NCI-H1105 (cell line): Measurements from ENCODE around the gene TARS3.
"Not testable (repeated sequence)": the region's sequence is repeated elsewhere in the genome, so short reads cannot be mapped to it uniquely, and the experiment has no call there.

Experiments
- DNase-seq: peaks from one replicate; lab custom pipeline; 2025; lab: John Stamatoyannopoulos, UW

TARS3 gene

DNA sequence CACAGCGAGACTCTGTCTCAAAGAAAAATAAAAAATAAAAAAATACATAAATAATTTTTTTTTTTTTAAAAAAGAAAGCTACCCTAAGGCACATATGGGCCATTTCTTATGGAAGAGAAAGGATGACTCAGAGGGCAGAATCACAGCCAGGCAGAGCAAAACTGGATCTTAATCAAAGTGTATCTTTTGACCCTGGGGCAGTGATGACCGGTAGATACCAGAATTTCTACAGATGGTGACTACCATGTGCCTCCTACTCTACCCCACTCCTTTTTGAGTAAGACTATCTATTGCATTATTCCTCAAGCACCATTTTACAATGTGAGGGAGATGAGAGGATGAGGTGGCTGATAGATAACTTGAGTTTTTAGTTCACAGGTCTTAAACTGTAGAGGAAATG, 26.0 kb downstream of the TARS3 start:
- DNase-seq: no peak

DNA sequence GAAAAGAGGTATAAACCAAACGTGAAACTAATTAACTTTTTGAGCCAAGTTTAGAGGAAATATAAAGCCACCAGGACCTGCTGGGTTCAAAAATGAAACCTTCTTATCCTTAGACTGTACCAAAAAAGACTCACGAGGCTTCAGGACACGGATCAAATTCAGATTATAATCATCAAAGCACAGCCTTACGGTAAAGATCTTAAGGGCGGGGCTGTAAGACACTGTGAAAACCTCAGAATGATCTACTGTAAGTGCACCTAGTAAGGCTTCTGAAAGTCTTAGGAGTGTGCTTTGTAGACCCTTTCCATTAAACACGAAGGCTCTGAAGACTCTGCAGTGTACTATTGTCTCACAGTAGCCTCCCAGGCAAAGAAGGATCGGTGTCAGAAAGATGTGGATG, 26.8 kb downstream of the TARS3 start:
- no peak for DNase-seq

DNA sequence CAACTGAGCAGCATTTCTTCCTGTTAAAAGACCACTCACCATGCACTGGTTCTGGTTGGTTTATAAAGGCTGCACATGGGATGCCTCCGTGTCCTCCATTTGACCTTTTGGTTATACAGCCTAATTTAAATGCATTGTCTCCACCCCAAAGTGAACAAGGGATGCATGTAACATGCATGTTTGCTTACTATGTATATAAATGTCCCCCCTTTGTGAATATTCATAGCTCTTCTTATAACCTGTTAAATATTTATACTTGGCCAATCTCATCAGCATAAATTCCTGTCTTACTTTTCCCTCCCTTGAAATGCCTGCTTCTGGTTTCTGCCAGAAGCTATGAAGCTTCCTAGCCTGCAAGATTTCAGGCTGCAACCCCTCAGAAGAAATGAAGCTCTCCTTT, 27.4 kb downstream of the TARS3 start:
- DNase-seq: no peak

DNA sequence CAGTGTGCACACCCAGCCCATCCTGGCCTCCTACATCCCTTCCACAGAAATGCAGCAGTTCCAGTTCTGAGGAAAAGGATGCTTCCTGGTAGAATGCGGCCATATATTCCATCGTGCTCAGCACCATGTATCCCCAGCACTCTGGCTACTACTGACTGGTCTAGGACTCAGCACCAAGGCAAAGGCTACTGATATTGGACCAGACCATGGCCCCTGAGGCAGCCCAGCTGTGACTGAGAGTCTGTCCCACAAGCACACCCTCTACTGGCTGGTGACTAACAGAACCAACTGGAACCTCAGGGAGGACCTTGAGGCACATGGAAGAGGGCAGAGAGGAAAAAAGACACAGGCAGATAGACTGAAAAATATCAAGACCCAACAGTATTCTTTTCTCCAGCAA, 30.0 kb downstream of the TARS3 start:
- no peak for DNase-seq

DNA sequence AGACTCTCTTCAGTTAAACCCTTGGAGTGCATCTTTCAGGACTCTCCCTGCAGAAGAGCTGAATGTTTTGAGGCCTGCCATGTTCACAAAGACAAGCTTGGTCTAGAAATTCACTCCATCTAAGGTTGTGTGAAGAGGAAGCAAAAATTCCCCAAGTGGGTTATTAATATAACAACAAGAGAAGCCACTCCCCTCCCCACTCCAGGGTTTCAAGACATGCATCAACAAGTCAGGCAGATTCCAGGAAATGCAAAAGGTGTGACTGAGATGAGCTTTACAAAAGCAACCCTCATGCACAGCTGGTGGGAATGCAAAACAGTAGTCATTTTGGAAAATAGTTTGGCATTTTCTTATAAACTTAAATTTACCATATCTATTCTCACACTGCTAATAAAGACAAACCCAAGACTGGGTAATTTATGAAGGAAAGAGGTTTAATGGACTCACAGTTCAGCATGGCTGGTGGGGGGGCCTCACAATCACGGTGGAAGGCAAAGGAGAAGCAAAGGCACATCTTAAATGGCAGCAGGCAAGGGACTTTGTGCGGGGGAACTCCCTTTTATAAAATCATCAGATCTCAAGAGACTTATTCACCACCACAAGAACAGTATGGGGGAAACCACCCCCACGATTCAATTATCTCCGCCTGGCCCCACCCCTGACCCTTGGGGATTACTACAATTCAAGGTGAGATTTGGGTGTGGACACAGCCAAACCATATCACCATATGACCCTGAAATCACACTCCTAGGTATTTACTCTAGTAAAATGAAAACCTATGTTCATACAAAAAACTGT, 31.3 kb downstream of the TARS3 start:
- DNase-seq: no peak

DNA sequence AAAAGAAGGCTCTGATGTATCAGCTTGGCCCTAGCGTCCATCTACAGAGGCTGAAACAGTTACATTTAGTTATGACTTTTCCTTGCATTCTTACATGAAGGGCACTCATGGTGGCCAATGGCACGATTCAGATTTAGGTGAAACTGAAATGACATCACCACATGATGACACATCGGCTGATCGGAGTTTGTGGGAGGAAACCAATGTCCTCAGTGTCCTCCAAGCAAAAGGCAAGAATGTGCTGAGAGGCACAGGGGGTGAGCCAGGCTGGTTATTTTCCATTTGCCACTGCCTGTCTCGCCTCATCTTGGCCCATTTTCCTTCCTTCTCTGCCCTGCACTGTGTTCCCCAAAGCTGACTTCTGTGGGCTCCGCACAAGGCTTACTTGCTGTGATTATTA, 34.4 kb downstream of the TARS3 start:
- no peak for DNase-seq

DNA sequence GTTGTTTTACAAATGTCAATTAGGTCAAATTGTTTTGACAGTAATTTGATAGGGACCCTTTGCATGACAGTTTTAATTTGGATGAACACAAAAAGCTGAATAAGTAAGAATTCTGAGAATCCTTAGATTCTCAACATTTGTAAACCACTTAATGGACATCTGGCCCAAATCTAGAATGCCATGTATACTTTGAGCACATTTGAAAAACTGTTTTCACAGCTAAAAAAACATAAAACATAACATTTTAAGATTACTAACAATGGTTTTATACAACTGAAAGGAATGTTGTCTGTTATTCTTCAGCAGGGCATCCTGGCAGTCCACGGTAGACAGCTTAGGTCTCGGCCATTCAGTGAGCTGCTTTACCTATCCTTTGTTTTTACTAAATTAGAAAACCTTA, 37.6 kb downstream of the TARS3 start:
- DNase-seq: no peak

DNA sequence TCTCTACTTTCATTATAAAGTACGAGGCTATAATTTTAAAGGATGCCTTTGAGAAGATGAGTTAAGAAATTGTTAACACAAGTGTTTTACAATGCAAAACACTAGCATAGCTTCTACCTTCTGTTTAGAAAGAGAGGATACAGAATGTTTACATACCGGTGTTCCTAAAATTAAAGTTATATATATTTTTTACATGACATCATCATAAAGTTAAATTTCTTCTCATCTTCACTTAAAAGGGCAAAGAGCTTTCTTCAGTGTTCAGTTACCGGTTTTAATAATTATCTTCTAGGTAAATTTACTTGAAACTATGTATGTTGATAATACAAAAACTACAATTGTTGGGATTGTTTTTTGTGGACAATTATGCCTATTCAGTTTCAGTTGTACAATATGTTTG, 39.4 kb downstream of the TARS3 start:
- no peak for DNase-seq

DNA sequence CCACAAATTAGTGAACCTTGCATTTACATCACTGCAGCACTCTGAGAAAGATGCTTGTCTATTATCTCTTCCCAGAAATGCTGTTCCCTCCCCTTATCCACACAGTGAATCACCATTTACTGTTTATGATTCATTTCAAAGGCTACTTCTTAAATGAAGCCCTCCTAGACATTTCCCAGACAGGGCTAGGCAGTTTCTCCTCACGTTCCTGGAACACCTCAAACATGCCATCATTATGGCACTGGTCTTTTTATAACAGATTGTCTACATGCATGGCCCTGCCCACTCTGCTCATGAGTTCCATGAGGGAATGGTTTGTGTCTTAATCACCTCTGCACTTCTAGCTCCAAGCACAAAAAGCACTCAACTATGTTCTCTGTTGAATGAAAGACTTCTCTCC, 39.9 kb downstream of the TARS3 start:
- no peak for DNase-seq

DNA sequence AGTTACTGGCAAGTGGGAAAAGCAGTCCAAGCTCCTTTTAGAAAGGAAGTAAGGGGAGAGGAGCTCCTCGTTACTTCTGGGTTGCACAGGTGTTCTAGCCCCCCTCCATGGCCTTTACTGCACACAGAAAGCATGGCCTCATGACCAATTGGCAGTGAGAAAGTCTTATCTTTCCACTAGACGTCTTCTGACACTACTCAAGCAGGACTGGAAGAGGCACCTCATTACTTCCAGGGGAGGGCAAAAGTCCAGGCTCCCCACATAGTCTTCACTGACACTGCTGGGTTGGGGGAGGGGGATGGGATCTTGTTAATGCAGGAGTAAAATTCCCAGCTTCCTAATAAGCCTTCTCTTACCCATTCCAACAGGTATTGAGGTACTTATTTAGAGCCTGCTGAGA, 44.5 kb downstream of the TARS3 start:
- DNase-seq: no peak

DNA sequence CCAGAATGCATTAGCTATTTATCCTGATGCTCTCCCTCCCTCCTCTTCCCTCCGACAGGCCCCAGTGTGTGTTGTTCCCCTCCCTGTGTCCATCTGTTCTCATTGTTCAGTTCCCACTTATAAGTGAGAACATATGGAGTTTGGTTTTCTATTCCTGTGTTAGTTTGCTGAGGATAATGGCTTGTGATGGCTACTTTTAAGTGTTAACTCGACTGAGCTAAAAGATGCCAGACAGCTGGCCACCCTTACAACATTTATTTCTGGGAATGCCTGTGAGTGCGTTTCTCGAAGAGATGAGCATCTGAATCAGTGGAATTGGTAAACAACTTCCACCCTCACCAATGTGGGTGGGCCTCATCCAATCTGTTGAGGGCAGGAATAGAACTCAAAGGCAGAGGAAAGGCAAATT, 47.3 kb downstream of the TARS3 start:
- no peak for DNase-seq

DNA sequence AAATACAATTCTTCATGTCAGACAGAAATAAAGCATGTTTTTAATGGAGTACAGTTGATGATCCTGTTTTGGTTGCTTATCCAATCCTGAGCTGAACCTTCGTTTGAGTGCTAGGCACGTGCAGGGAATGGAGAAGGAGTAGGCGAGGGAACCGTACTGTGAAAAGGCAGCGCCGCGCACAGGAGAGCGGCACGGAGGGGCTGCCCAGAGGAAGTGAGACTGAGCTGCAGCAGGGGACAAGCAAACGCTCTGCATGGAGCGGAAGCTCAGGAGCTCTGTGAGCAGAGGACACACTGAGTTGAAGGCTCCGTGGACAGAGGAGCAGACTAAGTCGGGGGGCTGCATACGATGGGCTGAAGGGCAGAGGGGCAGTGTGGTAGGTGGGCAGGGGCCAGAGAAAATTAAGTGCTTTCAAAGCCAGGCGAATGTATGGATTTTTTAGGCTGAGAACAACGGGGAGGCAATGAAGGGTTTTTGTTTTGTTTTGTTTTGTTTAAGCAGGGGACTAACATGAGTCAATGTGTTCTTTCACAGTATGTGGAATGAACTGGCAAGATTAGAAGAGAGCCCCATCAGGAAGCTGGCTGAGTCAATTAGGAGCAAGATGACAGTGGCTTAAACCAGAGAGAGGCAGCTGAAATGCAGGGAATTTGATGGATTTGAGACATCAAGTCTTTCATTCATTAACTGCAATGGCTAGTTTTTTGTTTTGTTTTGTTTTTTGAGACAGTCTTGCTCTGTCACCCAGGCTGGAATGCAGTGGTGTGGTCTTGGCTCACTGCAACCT, 48.3 kb downstream of the TARS3 start:
- no peak for DNase-seq

DNA sequence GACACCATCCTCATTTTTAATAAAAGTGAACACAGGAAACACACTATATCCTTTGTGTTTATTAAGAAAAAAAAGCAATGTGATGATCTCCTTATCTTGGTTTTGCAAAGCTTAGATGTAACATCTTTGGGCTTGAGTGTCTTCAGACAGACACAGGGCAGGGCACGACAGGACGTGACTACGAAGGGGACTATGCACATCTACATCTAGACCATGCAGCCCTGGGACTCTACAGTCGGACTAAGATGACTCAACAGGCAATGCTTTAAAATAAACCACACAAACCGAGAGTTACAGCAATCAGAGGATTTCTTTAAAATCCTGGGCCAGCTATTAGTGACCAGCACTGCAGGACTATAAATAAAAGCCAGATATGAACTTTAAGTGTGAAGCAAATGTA, 49.3 kb downstream of the TARS3 start:
- no peak for DNase-seq

DNA sequence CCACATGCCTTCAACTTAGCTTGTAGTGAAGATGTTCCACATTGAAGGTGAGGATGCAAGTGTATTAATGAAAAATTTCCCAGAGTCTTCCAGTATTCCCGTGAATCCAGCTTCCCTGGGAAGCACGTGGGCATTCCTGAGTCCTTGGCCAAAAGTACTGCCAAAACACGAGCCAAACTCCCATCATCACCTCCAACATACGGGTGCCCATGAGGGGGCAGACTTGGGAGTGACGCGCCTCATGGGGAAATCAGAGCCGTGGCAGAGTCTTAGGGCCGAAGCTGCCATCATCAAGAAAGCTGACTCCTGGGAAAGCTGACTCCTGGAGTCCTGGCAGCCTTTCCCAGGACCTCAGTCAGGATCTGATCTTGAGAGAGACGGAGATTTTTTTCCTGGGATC, 52.0 kb downstream of the TARS3 start:
- DNase-seq: no peak

DNA sequence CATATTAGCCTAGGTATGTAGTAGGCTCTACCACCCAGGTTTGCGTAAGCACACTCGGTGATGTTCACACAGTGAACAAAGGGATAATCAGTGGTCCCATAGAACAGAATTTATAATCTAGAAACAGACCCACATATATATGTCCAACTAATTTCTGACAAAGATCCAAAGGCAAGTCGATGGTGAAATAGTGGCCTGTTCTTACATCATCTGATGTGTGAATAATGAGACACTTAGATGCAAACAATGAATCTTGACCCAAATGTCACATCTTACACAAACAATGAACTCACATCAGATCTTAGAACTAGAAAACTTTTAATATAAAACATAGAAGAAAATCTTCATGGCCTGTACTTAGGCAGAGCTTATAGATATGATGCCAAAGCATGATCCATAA, 54.5 kb downstream of the TARS3 start:
- no peak for DNase-seq

DNA sequence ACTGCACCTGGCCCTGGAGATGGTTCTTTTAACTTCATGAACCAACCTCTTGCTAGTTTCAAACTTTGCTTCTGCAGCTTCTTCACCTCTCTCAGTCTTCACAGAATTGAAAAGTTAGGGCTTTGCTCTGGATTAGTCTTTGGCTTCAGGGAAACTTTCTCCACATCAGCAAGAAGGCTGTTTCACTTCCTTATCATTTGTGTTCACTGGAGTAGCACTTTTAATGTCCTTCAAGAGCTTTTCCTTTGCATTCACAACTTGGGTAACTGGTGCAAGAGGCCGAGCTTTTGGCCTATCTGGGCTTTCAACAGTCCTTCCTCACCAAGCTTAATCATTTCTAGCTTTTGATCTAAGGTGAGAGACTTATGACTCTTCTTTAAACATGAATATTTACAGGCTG, 56.4 kb downstream of the TARS3 start:
- DNase-seq: no peak

DNA sequence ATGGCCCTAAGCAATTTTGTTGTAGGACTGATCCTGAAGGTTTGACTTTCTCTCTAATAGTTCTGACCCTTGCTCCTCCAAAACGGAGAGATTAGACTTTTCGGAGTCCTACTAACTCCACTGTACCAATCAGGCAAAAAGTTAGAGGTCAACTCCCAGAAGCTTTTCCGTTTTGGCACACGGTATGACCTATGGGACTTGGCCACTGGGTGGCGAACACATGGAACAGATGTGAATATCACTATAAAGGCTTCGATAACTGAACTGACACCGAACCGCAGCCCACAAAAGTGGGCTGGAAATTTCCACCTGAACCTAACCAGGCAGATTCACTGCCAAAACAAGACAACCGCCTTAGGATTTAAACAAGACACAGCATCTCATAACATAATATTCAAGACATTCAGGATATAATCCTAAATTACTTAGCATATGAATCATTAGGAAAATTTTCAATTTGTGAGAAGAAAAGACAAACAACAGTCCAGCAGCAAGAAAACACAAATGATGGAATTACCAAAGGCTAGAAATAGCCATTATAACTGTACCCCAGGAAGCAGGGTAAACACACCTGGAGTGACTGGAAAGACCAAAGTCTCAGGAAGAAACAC, 59.9 kb downstream of the TARS3 start:
- DNase-seq: no peak

DNA sequence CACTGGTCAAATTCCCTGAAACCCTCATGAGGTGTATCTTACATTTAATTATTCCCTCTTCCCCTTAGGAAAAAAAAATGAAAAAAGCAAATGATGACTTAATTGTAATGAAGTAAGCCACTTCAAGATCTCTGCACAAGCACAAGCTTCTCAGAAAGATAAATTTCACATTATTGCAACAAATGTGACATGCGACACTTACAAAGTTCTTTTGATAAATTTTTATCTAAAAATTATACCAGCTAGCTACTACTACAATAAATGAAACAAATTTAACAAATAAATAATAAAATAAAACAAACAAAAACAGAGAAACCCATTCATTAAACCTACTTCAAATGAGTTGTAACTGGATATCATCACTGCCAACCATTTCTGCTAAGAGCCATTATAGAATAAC, 62.1 kb downstream of the TARS3 start:
- no peak for DNase-seq

DNA sequence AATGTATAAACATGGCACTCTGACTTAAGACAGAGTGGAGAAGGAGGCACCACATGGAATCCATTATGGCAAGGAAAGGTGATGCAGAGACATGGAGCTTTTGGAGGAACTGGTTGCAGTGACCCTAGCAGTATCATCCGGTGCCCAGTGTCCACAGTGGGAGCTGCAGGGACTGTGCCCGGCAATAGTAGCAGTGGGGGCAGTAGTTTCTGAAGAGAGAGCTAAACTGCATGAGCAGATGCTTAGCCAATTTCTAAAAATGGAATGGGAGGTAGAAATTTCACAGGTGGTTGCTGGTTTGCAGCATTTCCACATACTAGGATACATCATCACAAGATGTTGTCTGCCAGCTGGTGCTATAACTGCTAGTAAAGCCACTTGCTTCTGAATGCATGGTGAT, 64.3 kb downstream of the TARS3 start:
- DNase-seq: no peak

DNA sequence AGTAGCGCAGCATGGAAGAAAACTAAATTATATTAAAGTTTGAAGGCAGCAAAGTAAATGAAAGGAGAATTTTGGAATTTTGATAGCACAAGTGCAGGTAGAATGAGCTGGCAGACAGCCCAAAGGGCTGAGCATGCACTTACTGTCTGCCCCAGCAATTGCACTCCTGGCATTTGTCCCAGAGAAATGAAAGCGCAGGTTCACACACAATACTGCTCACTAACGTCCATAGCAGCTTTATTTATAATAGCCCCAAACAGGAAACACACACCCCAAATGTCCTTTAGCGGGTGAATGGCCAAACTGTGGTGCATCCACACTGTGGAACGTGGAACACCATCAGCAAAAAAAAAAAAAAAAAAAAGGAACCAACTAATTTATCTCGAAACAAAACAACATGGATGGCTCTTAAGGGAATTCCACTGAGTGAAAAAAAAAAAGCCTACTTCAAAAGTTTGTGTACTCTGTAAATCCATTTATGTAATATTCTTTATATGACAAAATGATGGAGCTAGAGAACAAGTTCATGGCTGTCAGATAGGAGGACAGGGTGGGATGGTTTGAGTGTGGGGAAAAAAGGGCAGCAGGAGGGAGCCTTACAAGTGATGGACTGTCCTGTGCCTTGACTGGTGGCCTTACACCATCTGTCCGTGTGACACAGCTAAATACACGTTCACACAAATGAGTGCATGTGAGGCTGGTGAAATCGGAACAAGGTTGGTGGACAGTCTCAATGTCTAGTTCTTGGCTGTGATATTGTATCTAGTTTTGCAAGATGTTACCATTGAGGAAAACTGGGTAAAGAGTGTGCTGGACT, 66.1 kb downstream of the TARS3 start:
- DNase-seq: peak; percentile 91

DNA sequence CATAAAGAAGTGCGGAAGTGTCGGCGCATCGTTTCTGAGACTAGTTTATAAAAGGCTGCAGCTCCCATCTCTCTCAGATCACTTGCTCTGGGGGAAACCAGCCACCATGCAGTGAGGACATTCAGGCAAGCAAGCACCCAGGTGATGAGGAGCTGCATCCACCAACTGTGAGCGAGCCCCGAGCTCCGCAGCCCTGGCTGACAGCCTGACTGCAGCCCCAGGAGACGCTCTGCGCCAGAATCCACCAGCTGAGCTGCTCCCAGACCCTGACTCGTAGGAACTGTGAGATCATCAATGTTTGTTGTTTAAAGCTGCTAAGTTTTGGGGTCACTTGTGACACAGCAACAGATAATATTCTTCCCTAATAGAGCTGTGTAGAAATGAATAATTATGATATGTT, 67.1 kb downstream of the TARS3 start:
- DNase-seq: no peak

DNA sequence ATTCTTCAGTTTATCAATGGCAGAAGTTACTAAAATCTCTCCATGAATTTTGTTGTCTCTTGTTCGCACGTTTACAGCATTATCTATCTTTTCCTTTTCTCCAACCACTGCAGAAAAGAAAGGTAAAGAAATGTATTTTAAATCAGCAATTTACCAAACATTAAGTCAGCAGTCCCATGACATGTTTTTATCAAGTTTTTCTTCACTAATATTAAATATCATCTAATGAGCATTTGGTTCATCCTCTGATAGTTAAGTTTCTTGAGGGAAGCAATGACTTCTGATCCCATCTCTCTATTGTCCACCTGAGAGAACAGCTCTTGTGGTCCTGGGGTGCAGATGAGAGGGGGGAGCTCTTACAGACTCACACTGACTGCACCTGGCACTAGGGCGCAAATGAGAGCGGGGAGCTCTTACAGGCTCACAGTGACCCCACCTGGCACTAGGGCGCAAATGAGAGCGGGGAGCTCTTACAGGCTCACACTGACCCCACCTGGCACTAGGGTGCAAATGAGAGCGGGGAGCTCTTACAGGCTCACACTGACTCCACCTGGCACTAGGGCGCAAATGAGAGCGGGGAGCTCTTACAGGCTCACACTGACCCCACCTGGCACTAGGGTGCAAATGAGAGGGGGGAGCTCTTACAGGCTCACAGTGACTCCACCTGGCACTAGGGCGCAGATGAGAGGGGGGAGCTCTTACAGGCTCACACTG, 69.5 kb downstream of the TARS3 start:
- not testable (repeated sequence) for DNase-seq
